Upper lobe of left lung (tissue), 4 donors: ENCODE results near the gene FOXJ2.
A peak's percentile ranks its signal among the peaks of the same experiment; 100 is the strongest.

ENCODE experiments used
- POLR2A ChIP-seq, 4 donors: fragments of 450-650 bp; IDR thresholded peaks; one replicate each; pipeline ENCODE4 v1.5.1; 2016 to 2017; ENCODE audit warnings: antibody characterized with exemption in 4 of 4, mild to moderate bottlenecking in 2 of 4
- POLR2AphosphoS5 ChIP-seq, 2 donors: sonication (generic); formaldehyde crosslinking; IDR thresholded peaks; one replicate each; pipeline ENCODE4 v1.5.1; 2017; ENCODE audit warnings: antibody characterized with exemption in 2 of 2
- TF ChIP-seq, protein P1 (sequence below), 6 experiments: fragments of 450-650 bp in 4 of 6; fragments of 200-600 bp in 2 of 6; sonication (generic) in 2 of 6; IDR thresholded peaks; one replicate each; pipeline ENCODE4 v1.5.1; 2016 to 2019; ENCODE audit warnings: antibody characterized with exemption in 6 of 6

DNA sequence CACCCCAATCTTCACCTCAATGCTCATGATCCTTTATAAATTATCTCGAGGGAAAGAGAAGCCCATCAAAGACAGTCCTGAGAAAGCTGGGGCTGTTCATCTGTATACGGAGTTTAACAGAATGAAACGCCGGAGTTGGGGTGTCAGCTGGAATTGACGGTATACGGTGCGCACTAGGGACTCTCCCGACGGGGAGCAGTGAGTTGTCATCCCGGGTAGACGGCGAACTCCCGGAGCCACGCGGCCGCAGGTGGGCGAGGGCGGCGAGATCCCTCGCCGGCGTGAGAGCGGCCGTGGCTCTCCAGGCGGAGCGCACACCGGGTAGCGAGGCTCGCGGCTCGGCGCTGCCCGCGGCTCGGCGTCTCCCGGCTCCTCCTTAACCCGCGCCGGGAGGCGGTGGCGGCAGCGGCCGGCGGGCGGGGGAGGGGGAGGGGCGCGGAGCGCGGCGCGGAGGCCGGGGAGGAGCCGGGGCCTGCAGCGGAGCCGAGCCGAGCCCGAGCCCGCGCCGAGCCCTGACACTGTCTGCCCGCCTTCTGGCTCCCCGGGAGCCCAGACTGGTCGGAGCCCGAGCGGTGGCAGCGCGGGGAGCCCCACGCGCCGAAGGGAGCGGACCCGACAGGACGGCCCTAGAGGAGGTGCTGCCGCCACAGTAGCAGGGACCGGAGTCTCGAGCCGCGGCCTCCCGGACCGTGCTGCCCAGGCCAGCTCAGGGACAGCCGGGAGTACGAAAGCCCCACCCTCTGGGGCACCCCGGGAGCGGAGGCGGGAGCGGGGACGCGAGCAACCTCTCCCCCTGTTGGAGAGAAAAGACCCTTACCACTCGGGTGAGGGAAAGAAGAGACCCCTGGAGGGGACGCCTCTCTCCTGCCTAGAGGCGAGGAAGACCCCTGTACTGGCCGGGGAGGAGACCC lies at the start of gene FOXJ2:
- TF ChIP-seq, protein P1, sequence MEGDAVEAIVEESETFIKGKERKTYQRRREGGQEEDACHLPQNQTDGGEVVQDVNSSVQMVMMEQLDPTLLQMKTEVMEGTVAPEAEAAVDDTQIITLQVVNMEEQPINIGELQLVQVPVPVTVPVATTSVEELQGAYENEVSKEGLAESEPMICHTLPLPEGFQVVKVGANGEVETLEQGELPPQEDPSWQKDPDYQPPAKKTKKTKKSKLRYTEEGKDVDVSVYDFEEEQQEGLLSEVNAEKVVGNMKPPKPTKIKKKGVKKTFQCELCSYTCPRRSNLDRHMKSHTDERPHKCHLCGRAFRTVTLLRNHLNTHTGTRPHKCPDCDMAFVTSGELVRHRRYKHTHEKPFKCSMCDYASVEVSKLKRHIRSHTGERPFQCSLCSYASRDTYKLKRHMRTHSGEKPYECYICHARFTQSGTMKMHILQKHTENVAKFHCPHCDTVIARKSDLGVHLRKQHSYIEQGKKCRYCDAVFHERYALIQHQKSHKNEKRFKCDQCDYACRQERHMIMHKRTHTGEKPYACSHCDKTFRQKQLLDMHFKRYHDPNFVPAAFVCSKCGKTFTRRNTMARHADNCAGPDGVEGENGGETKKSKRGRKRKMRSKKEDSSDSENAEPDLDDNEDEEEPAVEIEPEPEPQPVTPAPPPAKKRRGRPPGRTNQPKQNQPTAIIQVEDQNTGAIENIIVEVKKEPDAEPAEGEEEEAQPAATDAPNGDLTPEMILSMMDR (IDR thresholded peaks at IDR 0.05): peak in 3 of 6 experiments; percentile 9 to 15 (median 15)
- TF ChIP-seq POLR2A (IDR thresholded peaks at IDR 0.05): peak in 3 of 4 donors; percentile 84 to 87 (median 85)
- peak; percentile 45 to 69 for TF ChIP-seq POLR2AphosphoS5 (IDR thresholded peaks at IDR 0.05)
